GM23338 (cell line): ENCODE data around the gene ATF7IP. TPM values are rescaled to one million over a fixed set of nuclear protein-coding genes. Genes with fewer than 3 reads are reported as not detected.

ENCODE experiments used
- ATAC-seq: fragments of 200-7000 bp; cut with Tn5 transposase; 3 replicates; pipeline ENCODE4 v1.9.1; 2020
- DNase-seq: peaks from one replicate; pipeline ENCODE4 v3.0.0-alpha.2; 2015; ENCODE audit warnings: low spot score
- H2AFZ ChIP-seq: fragments of 200-600 bp; sonication (generic); 2 replicates; pipeline ENCODE4 v1.8.0; 2016; ENCODE audit warnings: antibody characterized with exemption, mild to moderate bottlenecking, moderate library complexity
- H3F3A ChIP-seq: fragments of 200-600 bp; sonication (generic); replicated peaks from 2 replicates; pipeline ENCODE4 v1.8.0; 2017; ENCODE audit warnings: antibody characterized with exemption, mixed run types, low read depth
- H3K27ac ChIP-seq: fragments of 200-600 bp; sonication (generic); 2 replicates; pipeline ENCODE4 v1.6.1; 2016; ENCODE audit warnings: low read depth
- H3K27me3 ChIP-seq: fragments of 200-600 bp; sonication (generic); 2 replicates; pipeline ENCODE4 v1.8.0; 2016; ENCODE audit warnings: mild to moderate bottlenecking, mixed run types, moderate library complexity; ENCODE audit not compliant: insufficient read depth
- H3K36me3 ChIP-seq: fragments of 200-600 bp; sonication (generic); 2 replicates; pipeline ENCODE4 v1.8.0; 2016; ENCODE audit warnings: mild to moderate bottlenecking; ENCODE audit not compliant: insufficient read depth
- H3K4me1 ChIP-seq: fragments of 200-600 bp; sonication (generic); 2 replicates; pipeline ENCODE4 v1.8.0; 2016; ENCODE audit warnings: mild to moderate bottlenecking, moderate library complexity; ENCODE audit not compliant: insufficient read depth
- H3K4me2 ChIP-seq: fragments of 200-600 bp; sonication (generic); 2 replicates; pipeline ENCODE4 v1.7.1; 2017; ENCODE audit warnings: mixed run types
- H3K4me3 ChIP-seq: fragments of 200-600 bp; sonication (generic); 2 replicates; pipeline ENCODE4 v1.6.1; 2016; ENCODE audit warnings: mixed run types
- H3K79me2 ChIP-seq: fragments of 200-600 bp; sonication (generic); replicated peaks from 2 replicates; pipeline ENCODE4 v1.8.0; 2017; ENCODE audit warnings: mild to moderate bottlenecking; ENCODE audit not compliant: insufficient read depth
- H3K9me2 ChIP-seq: fragments of 200-600 bp; sonication (generic); 2 replicates; pipeline ENCODE4 v1.8.0; 2017; ENCODE audit not compliant: insufficient read depth
- H4K20me1 ChIP-seq: fragments of 200-600 bp; sonication (generic); replicated peaks from 2 replicates; pipeline ENCODE4 v1.8.0; 2017; ENCODE audit warnings: mild to moderate bottlenecking; ENCODE audit not compliant: insufficient read depth
- H3K27ac Mint-ChIP-seq: 2 replicates; pipeline ENCODE4 v1.8.0; 2020; ENCODE audit warnings: inconsistent platforms, mild to moderate bottlenecking, moderate library complexity, mixed read lengths
- H3K27me3 Mint-ChIP-seq: 3 replicates; pipeline ENCODE4 v1.8.0; 2022; ENCODE audit warnings: low read depth, mild to moderate bottlenecking, moderate library complexity, mixed read lengths, inconsistent platforms; ENCODE audit not compliant: insufficient read depth, poor library complexity
- H3K36me3 Mint-ChIP-seq: 3 replicates; pipeline ENCODE4 v1.8.0; 2021; ENCODE audit warnings: low read depth, mild to moderate bottlenecking, inconsistent platforms, moderate library complexity, mixed read lengths
- H3K4me1 Mint-ChIP-seq: 3 replicates; pipeline ENCODE4 v1.8.0; 2020; ENCODE audit warnings: mild to moderate bottlenecking, inconsistent platforms, mixed read lengths
- H3K4me3 Mint-ChIP-seq: 3 replicates; pipeline ENCODE4 v1.8.0; 2021; ENCODE audit warnings: moderate library complexity, mild to moderate bottlenecking, inconsistent platforms, mixed read lengths
- H3K9me3 Mint-ChIP-seq: 3 replicates; pipeline ENCODE4 v1.8.0; 2020; ENCODE audit warnings: moderate library complexity, mild to moderate bottlenecking, inconsistent platforms, mixed read lengths
- CREB1 ChIP-seq: fragments of 250-450 bp; sonication (Bioruptor Pico); IDR thresholded peaks from 2 replicates; pipeline ENCODE4 v1.5.0; 2020; ENCODE audit warnings: low read depth, mild to moderate bottlenecking, moderate library complexity
- CTCF ChIP-seq, 2 experiments: fragments of 200-600 bp in 1 of 2; sonication (generic) in 1 of 2; conservative IDR thresholded peaks; 2 replicates each; pipeline versions ENCODE4 v1.5.1 to v1.6.1; 2016 to 2017; ENCODE audit warnings: antibody characterized with exemption in 2 of 2, low read depth in 2 of 2, mild to moderate bottlenecking in 2 of 2, moderate library complexity in 1 of 2
- ETS1 ChIP-seq: IDR thresholded peaks from 2 replicates; pipeline ENCODE4 v1.6.1; 2016; ENCODE audit warnings: antibody characterized with exemption
- EZH2 ChIP-seq: fragments of 200-600 bp; sonication (generic); IDR thresholded peaks from one replicate; pipeline ENCODE4 v1.8.0; 2017; ENCODE audit warnings: antibody characterized with exemption, mild to moderate bottlenecking, low read depth; ENCODE audit not compliant: unreplicated experiment
- NANOG ChIP-seq: IDR thresholded peaks from 2 replicates; pipeline ENCODE4 v1.6.1; 2016; ENCODE audit warnings: antibody characterized with exemption, borderline replicate concordance
- POLR2AphosphoS5 ChIP-seq: IDR thresholded peaks from 2 replicates; pipeline ENCODE4 v1.6.1; 2016; ENCODE audit warnings: antibody characterized with exemption, low read depth
- REST ChIP-seq: IDR thresholded peaks from one replicate; pipeline ENCODE4 v1.6.1; 2018; ENCODE audit warnings: antibody characterized with exemption; ENCODE audit not compliant: unreplicated experiment
- ZNF114 ChIP-seq: fragments of 250-450 bp; sonication (Bioruptor Pico); IDR thresholded peaks from 2 replicates; pipeline ENCODE4 v1.5.0; 2020; ENCODE audit warnings: mild to moderate bottlenecking, moderate library complexity
- ZNF331 ChIP-seq: fragments of 250-450 bp; sonication (Bioruptor Pico); IDR thresholded peaks from 2 replicates; pipeline ENCODE4 v1.5.0; 2020; ENCODE audit warnings: low read depth, mild to moderate bottlenecking, moderate library complexity
- ZNF462 ChIP-seq: fragments of 250-450 bp; sonication (Bioruptor Pico); IDR thresholded peaks from 2 replicates; pipeline ENCODE4 v1.5.0; 2020; ENCODE audit warnings: mild to moderate bottlenecking, moderate library complexity
- polyA plus RNA-seq: library from polyadenylated mRNA; unstranded; fragments of >200 nt; fragmentation: Nextera tagmentation; extraction: Ambion mirVana; gene quantifications from 2 replicates; pipeline ENCODE4 v1.2.1, GENCODE V29; 2016
- total RNA-seq: library from RNA; depleted of rRNA; stranded (reverse); fragments of >200 nt; shearing (Covaris generic); gene quantifications from 2 replicates; pipeline ENCODE4 v1.2.3, GENCODE V29; 2014

ATF7IP gene
- total and polyA plus RNA-seq, 2 experiments from 2014 or later: 76.4 to 118 TPM

- TF ChIP-seq ZNF462 (no peak), ZNF114 (CRISPR knock-in tag) (no peak), CREB1 (CRISPR knock-in tag) (no peak), ETS1 (no peak), EZH2 (no peak)
Observed at GRCh38 chr12:14452865-14453264, 87.4 kb downstream of the ATF7IP start (continued).

GRCh38 chr12:14454098-14454907, 88.8 kb downstream of the ATF7IP start:
- H3K9me3 Mint-ChIP-seq: no peaks in the 10 kb centered on the region
- Histone ChIP-seq H3K4me3 (no peak overlapping the region), H3K79me2 (peaks cover 63% of the 10 kb centered on the region), H3K27ac (peak overlapping the region; percentile 61; the same call in 1 of the 2 replicates), H2AFZ (no peak overlapping the region), H4K20me1 (peaks cover 15% of the 10 kb centered on the region; the same call in 1 of the 2 replicates), H3K9me2 (no peaks in the 10 kb centered on the region), H3K27me3 (no peaks in the 10 kb centered on the region), H3K4me1 (peaks cover 19% of the 10 kb centered on the region; the same call in 1 of the 2 replicates), H3F3A (no peaks in the 10 kb centered on the region), H3K36me3 (peaks cover 20% of the 10 kb centered on the region), H3K4me2 (no peak overlapping the region)
- peaks cover 33% of the 10 kb centered on the region for H3K4me1 Mint-ChIP-seq
- ATAC-seq (peak; percentile 98), DNase-seq (peak; percentile 92)
- H3K27me3 Mint-ChIP-seq: no peaks in the 10 kb centered on the region
- no peak overlapping the region; the same call in 2 of the 3 replicates for H3K4me3 Mint-ChIP-seq
- H3K36me3 Mint-ChIP-seq: peaks cover 42% of the 10 kb centered on the region; the same call in 2 of the 3 replicates
- peak overlapping the region; percentile 58 for H3K27ac Mint-ChIP-seq
- TF ChIP-seq POLR2AphosphoS5 (peak; percentile 26; the same call in 1 of the 2 replicates), NANOG (no peak), CTCF (conservative IDR thresholded peaks at IDR 0.05; ENCODE audit: low read depth in 2 of 2) (peak; percentile 88 to 100), ZNF331 (no peak), REST (no peak)
